SK-N-SH treated with all-trans-retinoic acid at 6 μM for 48 hours (cell line): ENCODE measurements around the gene SOX6.

Experiments
- ATAC-seq: fragments of 200-7000 bp; cut with Tn5 transposase; 3 replicates; pipeline ENCODE4 v1.9.1; 2020; ENCODE audit warnings: mild to moderate bottlenecking, moderate library complexity
- ARNTL ChIP-seq: fragments of 450-650 bp; formaldehyde crosslinking; IDR thresholded peaks from 2 replicates; pipeline ENCODE4 v1.5.0; 2020; ENCODE audit warnings: low read depth, mild to moderate bottlenecking, moderate library complexity, borderline replicate concordance
- BACH2 ChIP-seq: fragments of 250-450 bp; sonication (Bioruptor Pico); IDR thresholded peaks from 2 replicates; pipeline ENCODE4 v1.9.0; 2021; ENCODE audit warnings: mild to moderate bottlenecking, borderline replicate concordance
- CREB5 ChIP-seq: fragments of 250-450 bp; sonication (Bioruptor Pico); IDR thresholded peaks from 2 replicates; pipeline ENCODE4 v1.5.1; 2020; ENCODE audit warnings: low read depth, mild to moderate bottlenecking, moderate library complexity
- ESRRG ChIP-seq: fragments of 250-450 bp; sonication (Bioruptor Pico); IDR thresholded peaks from 2 replicates; pipeline ENCODE4 v1.6.1; 2021; ENCODE audit warnings: mild to moderate bottlenecking
- GLIS3 ChIP-seq: fragments of 250-450 bp; sonication (Bioruptor Pico); IDR thresholded peaks from 2 replicates; pipeline ENCODE4 v1.5.0; 2020; ENCODE audit warnings: mild to moderate bottlenecking, moderate library complexity
- PATZ1 ChIP-seq: fragments of 250-450 bp; sonication (Bioruptor Pico); IDR thresholded peaks from 2 replicates; pipeline ENCODE4 v1.8.0; 2020; ENCODE audit warnings: mild to moderate bottlenecking, moderate library complexity, borderline replicate concordance
- POU6F1 ChIP-seq: fragments of 250-450 bp; sonication (Bioruptor Pico); IDR thresholded peaks from 2 replicates; pipeline ENCODE4 v1.8.0; 2021; ENCODE audit warnings: low read depth, mild to moderate bottlenecking, moderate library complexity, borderline replicate concordance
- PPARA ChIP-seq: fragments of 250-450 bp; sonication (Bioruptor Pico); IDR thresholded peaks from 2 replicates; pipeline ENCODE4 v1.5.0; 2020; ENCODE audit warnings: mild to moderate bottlenecking, borderline replicate concordance
- RARB ChIP-seq: fragments of 250-450 bp; sonication (Bioruptor Pico); IDR thresholded peaks from 2 replicates; pipeline ENCODE4 v1.8.0; 2021; ENCODE audit warnings: mild to moderate bottlenecking, moderate library complexity
- SNAI2 ChIP-seq: fragments of 250-450 bp; sonication (Bioruptor Pico); IDR thresholded peaks from 2 replicates; pipeline ENCODE4 v1.5.0; 2020; ENCODE audit warnings: mild to moderate bottlenecking, moderate library complexity
- TCF4 ChIP-seq: fragments of 250-450 bp; sonication (Bioruptor Pico); IDR thresholded peaks from 2 replicates; pipeline ENCODE4 v1.8.0; 2021; ENCODE audit warnings: mild to moderate bottlenecking, moderate library complexity, borderline replicate concordance
- TOX ChIP-seq: fragments of 250-450 bp; sonication (Bioruptor Pico); IDR thresholded peaks from 2 replicates; pipeline ENCODE4 v1.8.0; 2021; ENCODE audit warnings: mild to moderate bottlenecking, moderate library complexity, borderline replicate concordance
- TSHZ2 ChIP-seq: fragments of 250-450 bp; sonication (Bioruptor Pico); IDR thresholded peaks from 2 replicates; pipeline ENCODE4 v1.5.0; 2020; ENCODE audit warnings: mild to moderate bottlenecking, moderate library complexity
- ZC3H10 ChIP-seq: fragments of 250-450 bp; sonication (Bioruptor Pico); IDR thresholded peaks from 2 replicates; pipeline ENCODE4 v1.5.1; 2021; ENCODE audit warnings: mild to moderate bottlenecking, moderate library complexity
- ZFP3 ChIP-seq: fragments of 250-450 bp; sonication (Bioruptor Pico); IDR thresholded peaks from 2 replicates; pipeline ENCODE4 v1.5.0; 2020; ENCODE audit warnings: mild to moderate bottlenecking, moderate library complexity
- ZFP30 ChIP-seq: fragments of 450-650 bp; formaldehyde crosslinking; IDR thresholded peaks from 2 replicates; pipeline ENCODE4 v1.5.0; 2022; ENCODE audit warnings: mild to moderate bottlenecking, moderate library complexity
- ZNF565 ChIP-seq: fragments of 450-650 bp; formaldehyde crosslinking; conservative IDR thresholded peaks from 2 replicates; pipeline ENCODE4 v1.5.0; 2020; ENCODE audit warnings: low read depth, mild to moderate bottlenecking, moderate library complexity
- ZNF70 ChIP-seq: fragments of 450-650 bp; formaldehyde crosslinking; IDR thresholded peaks from 2 replicates; pipeline ENCODE4 v1.5.0; 2020; ENCODE audit warnings: mild to moderate bottlenecking, moderate library complexity
- ZNF8 ChIP-seq: fragments of 450-650 bp; formaldehyde crosslinking; IDR thresholded peaks from 2 replicates; pipeline ENCODE4 v1.5.0; 2020; ENCODE audit warnings: mild to moderate bottlenecking, moderate library complexity
- TF ChIP-seq, protein P1 (sequence below): fragments of 250-450 bp; sonication (Bioruptor Pico); IDR thresholded peaks from 2 replicates; pipeline ENCODE4 v1.5.1; 2021; ENCODE audit warnings: mild to moderate bottlenecking, moderate library complexity

The SOX6 gene

GRCh38 chr11:16363706-16364105, 7.4 kb upstream of the SOX6 start:
- ATAC-seq: no peak
- TF ChIP-seq ZNF8 (CRISPR knock-in tag): no peak
- no peak for TF ChIP-seq CREB5 (CRISPR knock-in tag)
- no peak for TF ChIP-seq ZC3H10 (CRISPR knock-in tag)
- no peak for TF ChIP-seq PPARA (CRISPR knock-in tag)
- no peak for TF ChIP-seq ZFP30 (CRISPR knock-in tag)
- TF ChIP-seq TOX (CRISPR knock-in tag): no peak
- TF ChIP-seq ARNTL: no peak
- no peak for TF ChIP-seq TSHZ2 (CRISPR knock-in tag)
- TF ChIP-seq SNAI2 (CRISPR knock-in tag): no peak
- no peak for TF ChIP-seq POU6F1 (CRISPR knock-in tag)
- no peak for TF ChIP-seq ZNF70 (CRISPR knock-in tag)
- TF ChIP-seq, protein P1, sequence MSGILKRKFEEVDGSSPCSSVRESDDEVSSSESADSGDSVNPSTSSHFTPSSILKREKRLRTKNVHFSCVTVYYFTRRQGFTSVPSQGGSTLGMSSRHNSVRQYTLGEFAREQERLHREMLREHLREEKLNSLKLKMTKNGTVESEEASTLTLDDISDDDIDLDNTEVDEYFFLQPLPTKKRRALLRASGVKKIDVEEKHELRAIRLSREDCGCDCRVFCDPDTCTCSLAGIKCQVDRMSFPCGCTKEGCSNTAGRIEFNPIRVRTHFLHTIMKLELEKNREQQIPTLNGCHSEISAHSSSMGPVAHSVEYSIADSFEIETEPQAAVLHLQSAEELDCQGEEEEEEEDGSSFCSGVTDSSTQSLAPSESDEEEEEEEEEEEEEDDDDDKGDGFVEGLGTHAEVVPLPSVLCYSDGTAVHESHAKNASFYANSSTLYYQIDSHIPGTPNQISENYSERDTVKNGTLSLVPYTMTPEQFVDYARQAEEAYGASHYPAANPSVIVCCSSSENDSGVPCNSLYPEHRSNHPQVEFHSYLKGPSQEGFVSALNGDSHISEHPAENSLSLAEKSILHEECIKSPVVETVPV (CRISPR knock-in tag): no peak
- no peak for TF ChIP-seq PATZ1
- TF ChIP-seq ZNF565 (CRISPR knock-in tag): no peak
- no peak for TF ChIP-seq GLIS3 (CRISPR knock-in tag)

GRCh38 chr11:16361108-16361865, 4.9 kb upstream of the SOX6 start:
- ATAC-seq: no peak
- no peak for TF ChIP-seq CREB5 (CRISPR knock-in tag)
- TF ChIP-seq TOX (CRISPR knock-in tag): no peak
- no peak for TF ChIP-seq ZFP3 (CRISPR knock-in tag)
- TF ChIP-seq GLIS3 (CRISPR knock-in tag): no peak
- no peak for TF ChIP-seq ZNF8 (CRISPR knock-in tag)
- TF ChIP-seq, protein P1 (CRISPR knock-in tag): no peak
- no peak for TF ChIP-seq ARNTL
- TF ChIP-seq ZC3H10 (CRISPR knock-in tag): no peak
- no peak for TF ChIP-seq PATZ1
- TF ChIP-seq ESRRG (CRISPR knock-in tag): no peak
- TF ChIP-seq TCF4 (CRISPR knock-in tag): no peak
- no peak for TF ChIP-seq ZNF565 (CRISPR knock-in tag)
- no peak for TF ChIP-seq ZFP30 (CRISPR knock-in tag)
- no peak for TF ChIP-seq RARB (CRISPR knock-in tag)
- no peak for TF ChIP-seq BACH2 (CRISPR knock-in tag)
